H1 (cell line): ENCODE measurements around the gene NOSIP. TPM values are rescaled to one million over a fixed set of nuclear protein-coding genes. Genes with fewer than 3 reads are reported as not detected.

ENCODE experiments used
- polyA plus RNA-seq, 7 experiments: library from polyadenylated mRNA; depleted of rRNA in 3 of 7; stranded (reverse) in 5 of 7; unstranded in 2 of 7; fragments of >200 nt in 5 of 7; fragments of 200-250 nt in 2 of 7; gene quantifications; 1 replicate in 5 of 7; 2 replicates in 1 of 7; 4 replicates in 1 of 7; pipeline versions ENCODE4 v1.2.1 to v1.2.3, GENCODE V29; 2011 to 2013; ENCODE audit warnings: missing spikeins in 2 of 7, mixed read lengths in 2 of 7
- small RNA-seq: library from polyadenylated mRNA; stranded (forward); fragments of <200 nt; extraction: miRNeasy Mini kit (QIAGEN cat#:217004); gene quantifications from one replicate; pipeline ENCODE3, GENCODE V24; 2013; ENCODE audit not compliant: insufficient read depth
- total RNA-seq: library from RNA; stranded (reverse); fragmentation: NEBNext Ultra II Directional; extraction: Animal tissue kit (Norgen Biotek cat#: 25700); gene quantifications from 2 replicates; pipeline ENCODE4 v1.2.1, GENCODE V29; 2021

Gene NOSIP
- total and polyA plus RNA-seq, 2 of the 8 experiments (the other 6 are each of a cell fraction or from before 2014, with no cell fraction given) = 85.1 to 192 TPM

Small RNA genes lying within 50 kb of the gene (small RNA-seq; reads per million reads assigned to genes)
- not detected for gene RF00019

Other genes with a start within 250 kb of the NOSIP start
- gene CD37, start 245.2 kb downstream of the NOSIP start, total RNA-seq = not detected in 2 replicates
- not detected in 2 replicates for gene CD37, start 245.2 kb downstream of the NOSIP start, polyA plus RNA-seq (2011; rRNA removed)
- 146 and 156 TPM in 2 replicates for gene TEAD2, start 218.1 kb downstream of the NOSIP start, total RNA-seq
- gene TEAD2, start 218.1 kb downstream of the NOSIP start, polyA plus RNA-seq (2011; rRNA removed) = 87.6 and 110 TPM in 2 replicates
- 2.6 and 3.1 TPM in 2 replicates for gene DKKL1, start 216.7 kb downstream of the NOSIP start, total RNA-seq
- gene DKKL1, start 216.7 kb downstream of the NOSIP start, polyA plus RNA-seq (2011; rRNA removed) = 5.9 and 6.8 TPM in 2 replicates
- gene KASH5, start 192.3 kb downstream of the NOSIP start, total RNA-seq = 0.19 and 0.57 TPM in 2 replicates
- 0.05 and 0.28 TPM in 2 replicates for gene KASH5, start 192.3 kb downstream of the NOSIP start, polyA plus RNA-seq (2011; rRNA removed)
- 0.82 TPM in 1 of 2 replicates, not detected in the other for gene PTH2, start 157.1 kb downstream of the NOSIP start, total RNA-seq
- gene PTH2, start 157.1 kb downstream of the NOSIP start, polyA plus RNA-seq (2011; rRNA removed) = 0.50 TPM in 1 of 2 replicates, not detected in the other
- gene GFY, start 155.2 kb downstream of the NOSIP start, total RNA-seq = 0.93 and 1.1 TPM in 2 replicates
- gene GFY, start 155.2 kb downstream of the NOSIP start, polyA plus RNA-seq (2011; rRNA removed) = 0.68 and 1.2 TPM in 2 replicates
- gene SLC17A7, start 139.0 kb downstream of the NOSIP start, total RNA-seq = 2.3 and 3.0 TPM in 2 replicates
- 2.7 and 4.7 TPM in 2 replicates for gene SLC17A7, start 139.0 kb downstream of the NOSIP start, polyA plus RNA-seq (2011; rRNA removed)
- 146 and 155 TPM in 2 replicates for gene PIH1D1, start 128.7 kb downstream of the NOSIP start, total RNA-seq
- 195 and 220 TPM in 2 replicates for gene PIH1D1, start 128.7 kb downstream of the NOSIP start, polyA plus RNA-seq (2011; rRNA removed)
- 32.7 and 34.3 TPM in 2 replicates for gene ALDH16A1, start 127.3 kb downstream of the NOSIP start, total RNA-seq
- 30.5 and 54.8 TPM in 2 replicates for gene ALDH16A1, start 127.3 kb downstream of the NOSIP start, polyA plus RNA-seq (2011; rRNA removed)
- gene FLT3LG, start 106.3 kb downstream of the NOSIP start, total RNA-seq = 1.6 and 2.6 TPM in 2 replicates
- gene FLT3LG, start 106.3 kb downstream of the NOSIP start, polyA plus RNA-seq (2011; rRNA removed) = 3.2 and 3.9 TPM in 2 replicates
- gene RPL13A, start 92.9 kb downstream of the NOSIP start, total RNA-seq = 3,305 and 3,520 TPM in 2 replicates
- 8,501 and 8,868 TPM in 2 replicates for gene RPL13A, start 92.9 kb downstream of the NOSIP start, polyA plus RNA-seq (2011; rRNA removed)
- 2,240 and 2,296 TPM in 2 replicates for gene RPS11, start 84.1 kb downstream of the NOSIP start, total RNA-seq
- gene RPS11, start 84.1 kb downstream of the NOSIP start, polyA plus RNA-seq (2011; rRNA removed) = 4,988 and 6,072 TPM in 2 replicates
- gene FCGRT, start 67.9 kb downstream of the NOSIP start, total RNA-seq = 43.4 and 46.5 TPM in 2 replicates
- 41.2 and 66.7 TPM in 2 replicates for gene FCGRT, start 67.9 kb downstream of the NOSIP start, polyA plus RNA-seq (2011; rRNA removed)
- 18.9 and 19.5 TPM in 2 replicates for gene RCN3, start 52.6 kb downstream of the NOSIP start, total RNA-seq
- gene RCN3, start 52.6 kb downstream of the NOSIP start, polyA plus RNA-seq (2011; rRNA removed) = 5.8 and 9.4 TPM in 2 replicates
- gene PRRG2, start 760 bp upstream of the NOSIP start, total RNA-seq = 4.1 and 5.7 TPM in 2 replicates
- gene PRRG2, start 760 bp upstream of the NOSIP start, polyA plus RNA-seq (2011; rRNA removed) = 5.6 and 6.3 TPM in 2 replicates
- gene PRR12, start 10.6 kb upstream of the NOSIP start, total RNA-seq = 59.4 and 63.8 TPM in 2 replicates
- 2.5 and 4.6 TPM in 2 replicates for gene PRR12, start 10.6 kb upstream of the NOSIP start, polyA plus RNA-seq (2011; rRNA removed)
- 16.9 and 17.7 TPM in 2 replicates for gene RRAS, start 59.6 kb upstream of the NOSIP start, total RNA-seq
- 49.1 and 62.9 TPM in 2 replicates for gene RRAS, start 59.6 kb upstream of the NOSIP start, polyA plus RNA-seq (2011; rRNA removed)
- 81.7 and 93.3 TPM in 2 replicates for gene SCAF1, start 61.7 kb upstream of the NOSIP start, total RNA-seq
- 9.7 and 21.4 TPM in 2 replicates for gene SCAF1, start 61.7 kb upstream of the NOSIP start, polyA plus RNA-seq (2011; rRNA removed)
- gene IRF3, start 85.3 kb upstream of the NOSIP start, total RNA-seq = 114 and 115 TPM in 2 replicates
- 103 and 185 TPM in 2 replicates for gene IRF3, start 85.3 kb upstream of the NOSIP start, polyA plus RNA-seq (2011; rRNA removed)
- gene BCL2L12, start 85.4 kb upstream of the NOSIP start, total RNA-seq = 126 and 133 TPM in 2 replicates
- gene BCL2L12, start 85.4 kb upstream of the NOSIP start, polyA plus RNA-seq (2011; rRNA removed) = 209 and 280 TPM in 2 replicates
- gene PRMT1, start 96.7 kb upstream of the NOSIP start, total RNA-seq = 561 and 579 TPM in 2 replicates
- 1,215 and 1,548 TPM in 2 replicates for gene PRMT1, start 96.7 kb upstream of the NOSIP start, polyA plus RNA-seq (2011; rRNA removed)
- gene ADM5, start 109.0 kb upstream of the NOSIP start, total RNA-seq = 2.6 and 4.3 TPM in 2 replicates
- 2.5 and 5.4 TPM in 2 replicates for gene ADM5, start 109.0 kb upstream of the NOSIP start, polyA plus RNA-seq (2011; rRNA removed)
- 91.8 and 98.3 TPM in 2 replicates for gene CPT1C, start 110.6 kb upstream of the NOSIP start, total RNA-seq
- gene CPT1C, start 110.6 kb upstream of the NOSIP start, polyA plus RNA-seq (2011; rRNA removed) = 79.6 and 122 TPM in 2 replicates
- gene TSKS, start 182.8 kb upstream of the NOSIP start, total RNA-seq = not detected in 2 replicates
- gene TSKS, start 182.8 kb upstream of the NOSIP start, polyA plus RNA-seq (2011; rRNA removed) = 0.21 and 0.24 TPM in 2 replicates
- 105 and 109 TPM in 2 replicates for gene AP2A1, start 186.4 kb upstream of the NOSIP start, total RNA-seq
- 106 and 157 TPM in 2 replicates for gene AP2A1, start 186.4 kb upstream of the NOSIP start, polyA plus RNA-seq (2011; rRNA removed)
- 33.9 and 34.1 TPM in 2 replicates for gene FUZ, start 232.7 kb upstream of the NOSIP start, total RNA-seq
- 28.4 and 43.8 TPM in 2 replicates for gene FUZ, start 232.7 kb upstream of the NOSIP start, polyA plus RNA-seq (2011; rRNA removed)
- 71.4 and 73.9 TPM in 2 replicates for gene MED25, start 237.7 kb upstream of the NOSIP start, total RNA-seq
- 21.6 and 40.4 TPM in 2 replicates for gene MED25, start 237.7 kb upstream of the NOSIP start, polyA plus RNA-seq (2011; rRNA removed)